Suppressor macrophage treated with lipopolysaccharide for 1 hour (primary cell): Measurements from ENCODE around the gene STAT5A.
"Not testable (repeated sequence)": the region's sequence is repeated elsewhere in the genome, so short reads cannot be mapped to it uniquely, and the experiment has no call there.

Experiments
- DNase-seq, 3 donors: peaks; one replicate each; pipeline ENCODE4 v3.0.0-alpha.2; 2020 to 2022

The STAT5A gene

DNA sequence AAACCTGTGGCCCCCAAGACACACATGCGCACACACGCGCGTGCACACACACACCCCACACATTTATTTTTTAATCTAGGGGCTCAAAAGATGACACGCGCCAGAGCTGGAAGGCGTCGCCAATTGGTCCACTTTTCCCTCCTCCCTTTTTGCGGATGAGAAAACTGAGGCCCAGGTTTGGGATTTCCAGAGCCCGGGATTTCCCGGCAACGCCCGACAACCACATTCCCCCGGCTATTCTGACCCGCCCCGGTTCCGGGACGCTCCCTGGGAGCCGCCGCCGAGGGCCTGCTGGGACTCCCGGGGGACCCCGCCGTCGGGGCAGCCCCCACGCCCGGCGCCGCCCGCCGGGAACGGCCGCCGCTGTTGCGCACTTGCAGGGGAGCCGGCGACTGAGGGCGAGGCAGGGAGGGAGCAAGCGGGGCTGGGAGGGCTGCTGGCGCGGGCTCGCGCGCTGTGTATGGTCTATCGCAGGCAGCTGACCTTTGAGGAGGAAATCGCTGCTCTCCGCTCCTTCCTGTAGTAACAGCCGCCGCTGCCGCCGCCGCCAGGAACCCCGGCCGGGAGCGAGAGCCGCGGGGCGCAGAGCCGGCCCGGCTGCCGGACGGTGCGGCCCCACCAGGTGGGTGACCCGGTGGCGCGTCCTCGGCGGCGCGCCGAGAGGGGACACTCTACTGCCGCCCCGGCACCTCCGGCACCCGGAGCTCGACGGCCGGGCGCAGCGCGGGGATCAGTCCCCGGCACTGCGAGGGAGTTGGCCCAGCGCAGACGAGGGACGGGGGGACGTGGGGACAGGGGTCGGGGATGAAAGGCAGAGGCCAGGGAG, at the start of gene STAT5A:
Gene STAT5A (plus strand): TSS at position 522 of the 826 bp plus-strand sequence. CDS start 914 bp downstream, outside the sequence.
- peak; percentile 91 to 97 (median 96) for DNase-seq

DNA sequence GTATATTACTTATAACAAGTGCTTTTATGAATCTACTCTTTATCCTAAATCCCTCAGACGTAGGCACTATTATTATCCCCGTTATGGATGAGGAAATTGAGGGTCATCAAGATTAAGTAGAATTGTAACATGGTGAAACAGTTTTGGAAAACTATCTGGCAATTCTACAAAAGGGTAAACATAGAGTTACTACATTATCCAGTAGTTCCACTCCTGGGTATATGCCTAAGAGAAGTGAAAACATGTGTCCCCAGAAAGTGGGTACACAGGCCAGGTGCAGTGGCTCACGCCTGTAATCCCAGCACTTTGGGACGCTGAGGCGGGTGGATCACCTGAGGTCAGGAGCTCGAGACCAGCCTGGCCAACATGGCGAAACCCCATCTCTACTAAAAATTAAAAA, 48.7 kb upstream of the STAT5A start:
- DNase-seq, result not testable (repeated sequence)

DNA sequence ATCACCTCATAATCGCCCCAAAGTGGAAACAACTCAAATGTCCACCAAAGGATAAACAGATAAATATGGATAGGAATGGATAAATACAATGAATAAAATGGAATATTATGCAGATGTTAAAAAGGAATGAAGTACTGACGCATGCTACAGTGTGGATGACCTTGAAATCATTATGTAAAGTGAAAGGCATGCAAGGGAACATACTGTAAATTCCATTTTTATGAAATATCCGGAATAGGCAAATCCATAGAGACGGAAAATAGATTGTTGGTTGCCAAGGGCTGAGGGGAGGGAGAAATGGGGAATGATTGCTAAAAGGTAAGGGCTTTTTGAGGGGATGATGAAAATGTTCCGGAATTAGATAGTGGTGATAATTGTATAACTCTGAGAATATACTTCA, 48.1 kb upstream of the STAT5A start:
- no peak for DNase-seq

DNA sequence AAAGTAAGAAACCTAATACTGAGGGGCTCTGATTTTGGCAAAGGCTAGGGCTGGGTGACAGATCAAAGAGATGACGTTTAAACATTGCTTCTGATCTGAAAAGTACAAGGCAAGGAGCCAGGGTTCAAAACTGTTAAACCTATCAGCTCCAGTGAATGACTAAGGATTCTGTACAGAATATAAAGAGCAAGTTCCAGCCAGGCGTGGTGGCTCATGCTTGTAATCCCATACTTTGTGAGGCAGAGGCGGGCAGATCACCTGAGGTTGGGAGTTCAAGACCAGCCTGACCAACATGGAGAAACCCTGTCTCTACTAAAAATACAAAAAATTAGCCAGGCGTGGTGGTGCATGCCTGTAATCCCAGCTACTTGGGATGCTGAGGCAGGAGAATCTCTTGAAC, 47.4 kb upstream of the STAT5A start:
- not testable (repeated sequence) for DNase-seq

DNA sequence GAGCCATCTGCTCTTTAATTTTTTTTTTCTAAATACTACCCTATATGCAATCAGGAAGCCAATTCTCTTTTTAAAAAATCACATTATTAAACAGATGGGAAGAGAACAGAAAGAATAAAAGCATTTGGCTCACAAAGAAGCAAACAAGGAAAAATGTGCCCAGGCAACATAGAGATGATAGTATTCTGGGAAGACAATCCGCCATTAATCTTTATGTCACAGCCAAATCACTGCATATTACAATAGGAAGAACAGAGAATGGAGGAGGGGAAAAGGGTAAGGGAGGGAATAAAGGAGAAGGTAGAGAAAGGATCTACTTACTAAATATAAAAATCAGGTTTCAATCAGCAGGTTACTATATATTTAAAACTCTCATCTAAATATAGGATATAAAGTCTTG, 46.4 kb upstream of the STAT5A start:
- no peak for DNase-seq

DNA sequence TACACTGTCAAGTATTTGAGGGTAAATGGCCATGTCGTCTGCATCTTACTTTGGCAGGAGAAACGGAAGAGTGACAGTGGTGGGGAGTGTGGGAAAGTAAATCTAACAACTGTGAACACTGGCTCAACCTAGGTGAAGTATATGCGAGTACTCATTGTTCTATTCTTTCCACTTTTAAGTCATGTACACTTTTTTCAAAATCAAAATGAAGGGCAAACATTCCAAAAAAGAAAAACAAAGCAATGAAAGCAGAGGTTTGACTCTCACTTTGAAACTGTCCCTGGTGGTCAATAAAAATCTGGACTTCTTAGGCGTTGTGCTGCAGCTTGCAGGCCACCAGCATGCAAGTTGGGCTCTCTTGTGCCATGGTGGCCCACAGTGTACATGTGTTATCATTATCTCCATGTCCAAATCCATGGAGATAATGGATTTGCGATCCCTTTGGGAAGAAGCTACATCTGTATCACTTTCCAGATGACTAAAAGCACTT, 44.8 kb upstream of the STAT5A start:
- DNase-seq, result no peak

DNA sequence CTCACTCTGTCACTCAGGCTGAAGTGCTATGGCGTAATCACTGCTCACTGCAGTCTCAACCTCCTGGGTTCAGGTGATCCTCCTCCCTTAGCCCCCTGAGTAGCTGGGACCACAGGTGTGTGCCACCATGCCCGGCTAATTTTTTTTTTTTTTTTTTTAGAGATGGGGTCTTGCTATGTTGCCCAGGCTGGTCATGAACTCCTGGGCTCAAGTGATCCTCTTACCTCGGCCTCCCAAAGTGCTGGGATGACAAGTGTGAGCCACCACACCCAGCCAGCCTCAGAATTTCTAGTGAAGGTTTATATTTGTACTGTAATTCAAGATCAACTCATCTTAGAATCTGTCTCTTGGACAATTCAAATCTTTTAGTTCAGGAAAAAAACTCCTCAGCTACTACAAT, 44.2 kb upstream of the STAT5A start:
- not testable (repeated sequence) for DNase-seq

DNA sequence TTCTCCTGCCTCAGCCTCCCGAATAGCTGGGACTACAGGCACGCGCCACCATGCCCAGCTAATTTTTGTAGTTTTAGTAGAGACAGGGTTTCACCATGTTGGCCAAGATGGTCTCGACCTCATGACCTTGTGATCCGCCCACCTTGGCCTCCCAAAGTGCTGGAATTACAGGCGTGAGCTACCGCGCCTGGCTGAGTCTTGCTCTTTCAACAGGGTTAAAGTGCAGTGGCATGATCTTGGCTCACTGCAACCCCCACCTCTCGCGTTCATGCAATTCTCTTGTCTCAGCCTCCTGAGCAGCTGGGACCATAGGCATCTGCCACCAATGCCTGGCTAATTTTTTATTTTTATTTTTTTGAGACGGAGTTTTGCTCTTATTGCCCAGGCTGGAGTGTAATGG, 43.1 kb upstream of the STAT5A start:
- not testable (repeated sequence) for DNase-seq

DNA sequence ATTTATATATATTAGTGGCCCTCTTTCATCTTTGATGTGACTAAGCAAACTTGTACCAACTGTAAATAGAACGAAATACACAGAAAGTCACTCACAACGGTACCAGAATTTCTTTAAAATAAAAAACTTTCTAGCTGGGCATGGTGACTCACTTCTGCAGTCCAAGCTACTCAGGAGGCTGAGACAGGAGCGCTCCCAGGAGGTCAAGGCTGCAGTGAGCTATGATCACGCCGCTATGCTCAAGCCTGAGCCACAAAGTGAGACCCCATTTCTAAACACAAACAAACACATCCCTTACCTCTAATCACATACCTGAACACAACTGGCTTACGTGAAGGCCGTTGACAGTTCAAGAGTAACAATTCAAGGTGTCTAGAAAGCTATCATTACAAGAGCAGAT, 41.8 kb upstream of the STAT5A start:
- DNase-seq, result peak in 1 of 3 donors; percentile 23

DNA sequence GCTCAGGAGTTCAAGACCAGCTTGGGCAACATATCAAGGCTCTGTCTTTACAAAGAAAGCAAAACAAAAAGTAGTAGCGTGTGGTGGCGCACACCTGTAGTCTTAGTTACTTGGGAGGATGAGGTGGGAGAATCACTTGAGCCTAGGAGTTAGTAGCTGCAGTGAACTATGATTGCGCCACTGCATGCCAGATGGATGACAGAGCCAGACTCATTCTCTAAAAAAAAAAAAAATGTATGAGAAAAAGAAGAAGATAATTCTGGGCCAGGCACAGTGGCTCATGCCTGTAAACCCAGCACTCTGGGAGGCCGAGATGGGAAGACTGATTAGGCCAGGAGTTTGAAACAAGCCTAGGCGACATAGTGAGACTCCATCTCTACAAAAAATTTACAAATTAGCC, 40.6 kb upstream of the STAT5A start:
- DNase-seq, result peak; percentile 17 to 43 (median 33)

DNA sequence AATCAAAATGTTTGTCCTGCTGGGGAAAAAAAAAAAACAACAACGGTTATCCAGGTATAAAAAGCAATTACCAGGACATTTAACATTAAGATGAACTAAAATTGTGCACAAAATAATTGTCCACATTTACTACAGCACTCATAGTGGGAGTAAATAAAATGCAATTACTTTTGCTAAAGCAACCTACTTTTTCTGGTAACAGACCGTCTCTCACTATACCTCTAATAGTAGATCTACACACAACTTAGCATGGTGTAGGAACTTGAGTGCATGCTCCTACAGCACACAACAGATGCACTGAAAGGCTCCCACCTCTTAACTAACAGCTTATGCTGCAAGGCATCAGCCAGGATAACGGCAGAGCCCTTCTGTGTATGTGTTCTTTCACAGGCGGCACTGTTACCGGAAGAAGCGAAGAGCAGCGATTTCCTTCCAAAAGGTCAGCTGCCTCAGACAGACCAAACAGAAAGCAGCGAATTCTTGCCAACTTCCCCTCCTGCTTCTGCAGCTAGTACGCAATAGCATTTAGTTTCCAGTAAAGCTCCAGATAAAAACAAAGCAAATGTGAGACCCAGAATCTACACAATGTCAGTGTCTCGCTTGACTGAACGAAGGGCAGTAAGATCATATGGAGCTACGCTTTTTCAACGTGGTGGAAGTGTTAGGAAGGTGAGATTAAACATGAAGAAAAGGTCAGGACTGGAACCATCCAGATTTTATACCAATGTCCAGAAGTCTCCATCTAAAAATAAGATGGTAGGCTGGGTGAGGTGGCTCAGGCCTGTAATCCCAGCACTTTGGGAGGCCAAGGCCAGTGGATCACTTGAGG, 39.7 kb upstream of the STAT5A start:
- DNase-seq, result peak; percentile 86 to 94 (median 89)

DNA sequence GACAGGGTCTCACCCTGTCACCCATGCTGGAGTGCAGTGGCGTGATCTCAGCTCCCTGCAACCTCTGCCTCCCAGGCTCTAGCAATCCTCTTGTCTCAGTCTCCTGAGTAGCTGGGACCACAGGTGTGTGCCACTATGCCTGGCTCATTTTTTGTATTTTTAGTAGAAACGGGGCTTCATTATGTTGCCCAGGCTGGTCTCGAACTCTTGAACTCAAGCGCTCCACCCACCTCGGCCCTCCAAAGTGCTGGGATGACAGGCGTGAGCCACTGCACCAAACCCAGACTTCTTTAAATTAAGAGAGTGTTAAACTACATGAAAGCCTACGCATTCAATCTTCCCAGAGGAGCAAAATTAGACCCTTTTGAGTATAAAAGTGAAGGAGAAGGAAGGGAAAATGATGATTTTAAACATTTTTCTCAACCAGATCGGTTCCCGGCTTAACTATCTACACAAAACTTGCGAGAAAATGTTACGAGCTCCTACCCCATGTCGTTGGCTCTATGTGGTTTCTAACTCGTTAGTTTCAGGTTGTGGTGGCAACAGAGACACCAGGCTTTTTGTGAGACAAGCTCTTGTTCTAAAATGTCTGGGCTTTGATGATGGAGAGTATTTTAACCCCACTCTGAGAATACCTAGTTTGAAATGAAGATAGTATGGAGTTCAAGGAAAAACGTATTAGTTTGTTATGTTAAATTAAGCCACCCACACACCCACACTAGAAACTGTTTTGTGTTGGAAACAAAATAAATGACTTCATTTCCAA, 38.4 kb upstream of the STAT5A start:
- DNase-seq, result no peak

DNA sequence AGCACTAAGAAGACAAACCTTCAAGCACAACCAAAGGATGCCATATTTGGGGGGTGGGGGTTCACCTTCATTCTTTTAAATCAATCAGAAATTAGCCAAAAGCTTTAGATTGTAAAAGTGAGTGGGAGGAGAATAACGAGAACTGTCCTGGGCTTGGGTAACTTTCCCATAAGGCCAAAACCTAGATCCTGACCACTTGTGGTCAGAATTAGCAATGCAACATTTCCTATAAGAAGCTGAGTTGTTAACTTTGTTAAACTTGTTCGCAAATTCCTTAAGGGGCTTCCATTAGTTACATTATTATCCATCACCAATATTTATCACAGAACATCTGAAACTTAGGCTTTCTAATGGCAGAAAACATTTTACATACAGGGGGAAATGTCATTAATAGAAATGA, 37.2 kb upstream of the STAT5A start:
- peak; percentile 60 to 79 (median 77) for DNase-seq

DNA sequence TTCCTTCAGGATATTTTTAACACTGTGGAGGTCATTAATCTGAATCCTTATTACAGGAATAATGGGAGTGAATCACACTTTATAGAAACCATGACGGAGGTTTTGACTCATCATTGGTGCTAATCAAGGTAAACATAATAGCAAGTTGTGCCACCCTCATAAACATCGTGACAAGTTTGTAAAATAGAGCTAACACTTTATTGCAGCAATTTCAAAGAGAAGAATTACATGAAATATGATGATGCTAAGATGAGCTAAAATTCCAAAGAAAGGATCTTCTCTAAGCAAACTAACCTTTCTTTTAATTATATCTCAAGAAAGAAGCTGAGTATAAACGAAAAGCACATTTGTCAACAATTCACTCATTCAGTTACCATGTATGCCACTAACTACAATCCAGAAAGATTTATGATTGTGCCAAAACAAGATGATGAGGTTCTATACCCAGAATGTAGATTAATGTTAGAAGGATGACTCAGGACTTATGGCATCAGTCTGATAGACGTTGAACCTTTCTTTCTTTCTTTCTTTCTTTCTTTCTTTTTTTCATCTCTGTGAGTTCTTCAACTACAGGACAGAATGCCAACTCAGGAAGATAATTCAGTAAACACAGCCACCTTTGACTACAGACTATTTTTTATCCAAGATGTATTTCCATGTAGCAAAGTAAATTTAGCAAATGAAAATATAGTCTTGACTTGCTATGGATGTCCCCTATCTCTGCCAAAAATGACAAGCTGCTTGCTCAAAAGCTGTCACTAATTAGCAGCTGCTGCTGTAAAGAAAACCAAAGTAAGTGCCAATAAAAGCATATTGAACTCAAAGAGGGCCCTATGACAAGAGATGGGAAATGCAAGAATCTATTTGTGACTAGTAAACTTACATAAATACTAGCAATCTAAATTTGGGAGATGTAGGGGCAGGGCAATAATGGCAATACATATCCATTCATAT, 35.4 kb upstream of the STAT5A start:
- DNase-seq, result no peak

DNA sequence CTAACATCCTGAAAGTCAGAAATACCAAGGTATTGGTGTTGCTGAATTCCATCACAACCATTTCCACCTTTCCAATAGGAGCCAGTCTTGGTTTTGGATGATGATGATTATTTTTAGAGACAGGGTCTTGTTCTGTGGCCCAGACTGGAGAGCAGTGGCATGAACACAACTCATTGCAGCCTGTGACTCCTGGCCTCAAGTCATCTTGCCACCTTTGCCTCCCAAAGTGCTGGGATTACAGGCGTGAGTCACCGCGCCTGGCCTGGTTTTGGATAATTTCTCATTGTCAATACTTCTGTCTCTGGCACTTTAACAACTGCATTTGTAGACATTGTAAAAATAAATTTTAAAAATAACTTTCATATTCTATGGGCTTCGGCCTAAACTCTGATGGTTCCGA, 34.7 kb upstream of the STAT5A start:
- DNase-seq, result no peak

DNA sequence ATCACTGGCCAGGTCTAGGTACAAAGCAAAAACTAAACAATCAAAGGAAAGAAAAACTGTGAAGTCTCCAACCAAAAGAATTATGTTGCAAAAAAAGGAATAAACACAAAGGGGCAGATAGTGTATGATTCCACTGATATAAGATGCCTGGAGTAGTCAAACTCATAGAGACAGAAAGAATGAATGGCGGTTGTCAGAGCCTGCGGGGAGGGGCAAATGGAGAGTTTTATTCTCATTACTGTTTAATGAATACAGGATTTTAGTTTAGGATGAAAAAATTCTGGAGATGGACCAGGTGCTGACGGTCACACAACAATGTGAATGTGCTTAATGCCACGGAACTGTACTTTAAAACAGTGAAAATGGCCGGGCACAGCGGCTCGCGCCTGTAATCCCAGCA, 32.9 kb upstream of the STAT5A start:
- no peak for DNase-seq

DNA sequence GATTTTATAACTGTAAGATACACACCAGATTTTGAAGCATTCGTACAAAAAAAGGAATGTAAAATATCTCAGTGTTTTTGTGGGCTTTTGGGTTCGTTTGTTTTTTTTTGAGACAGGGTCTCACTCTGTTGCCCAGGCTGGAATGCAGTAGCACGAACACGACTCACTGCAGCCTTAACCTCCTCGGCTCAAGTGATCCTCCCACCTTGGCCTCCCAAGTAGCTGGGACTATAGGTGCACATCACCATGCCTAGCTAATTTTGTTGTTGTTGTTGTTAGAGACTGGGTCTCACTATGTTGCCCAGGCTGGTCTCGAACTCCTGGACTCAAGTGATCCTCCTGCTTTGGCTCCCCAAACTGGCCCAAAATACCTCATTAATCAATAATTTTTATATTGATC, 28.0 kb upstream of the STAT5A start:
- no peak for DNase-seq

DNA sequence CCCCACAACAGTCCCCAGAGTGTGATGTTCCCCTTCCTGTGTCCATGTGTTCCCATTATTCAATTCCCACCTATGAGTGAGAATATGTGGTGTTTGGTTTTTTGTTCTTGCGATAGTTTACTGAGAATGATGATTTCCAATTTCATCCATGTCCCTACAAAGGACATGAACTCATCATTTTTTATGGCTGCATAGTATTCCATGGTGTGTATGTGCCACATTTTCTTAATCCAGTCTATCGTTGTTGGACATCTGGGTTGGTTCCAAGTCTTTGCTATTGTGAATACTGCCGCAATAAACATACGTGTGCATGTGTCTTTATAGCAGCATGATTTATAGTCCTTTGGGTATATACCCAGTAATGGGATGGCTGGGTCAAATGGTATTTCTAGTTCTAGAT, 23.9 kb upstream of the STAT5A start:
- not testable (repeated sequence) for DNase-seq

DNA sequence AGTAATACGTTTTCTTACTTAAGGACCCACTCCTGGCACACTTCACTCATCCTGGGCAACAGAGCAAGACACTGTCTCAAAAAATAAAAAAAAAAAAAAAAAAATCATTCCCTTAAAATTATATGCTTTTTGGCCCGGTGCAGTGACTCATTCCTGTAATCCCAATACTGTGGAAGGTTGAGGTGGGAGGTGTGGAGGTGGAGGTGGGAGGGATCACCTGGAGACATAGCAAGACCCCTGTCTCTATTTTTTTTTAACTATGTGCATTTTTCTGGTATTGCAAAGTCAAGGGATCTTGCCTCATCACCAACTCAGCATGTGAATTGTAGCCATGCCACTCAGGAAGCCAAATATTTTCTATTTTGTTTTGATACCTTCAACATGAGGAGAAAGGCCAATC, 21.8 kb upstream of the STAT5A start:
- DNase-seq, result no peak

DNA sequence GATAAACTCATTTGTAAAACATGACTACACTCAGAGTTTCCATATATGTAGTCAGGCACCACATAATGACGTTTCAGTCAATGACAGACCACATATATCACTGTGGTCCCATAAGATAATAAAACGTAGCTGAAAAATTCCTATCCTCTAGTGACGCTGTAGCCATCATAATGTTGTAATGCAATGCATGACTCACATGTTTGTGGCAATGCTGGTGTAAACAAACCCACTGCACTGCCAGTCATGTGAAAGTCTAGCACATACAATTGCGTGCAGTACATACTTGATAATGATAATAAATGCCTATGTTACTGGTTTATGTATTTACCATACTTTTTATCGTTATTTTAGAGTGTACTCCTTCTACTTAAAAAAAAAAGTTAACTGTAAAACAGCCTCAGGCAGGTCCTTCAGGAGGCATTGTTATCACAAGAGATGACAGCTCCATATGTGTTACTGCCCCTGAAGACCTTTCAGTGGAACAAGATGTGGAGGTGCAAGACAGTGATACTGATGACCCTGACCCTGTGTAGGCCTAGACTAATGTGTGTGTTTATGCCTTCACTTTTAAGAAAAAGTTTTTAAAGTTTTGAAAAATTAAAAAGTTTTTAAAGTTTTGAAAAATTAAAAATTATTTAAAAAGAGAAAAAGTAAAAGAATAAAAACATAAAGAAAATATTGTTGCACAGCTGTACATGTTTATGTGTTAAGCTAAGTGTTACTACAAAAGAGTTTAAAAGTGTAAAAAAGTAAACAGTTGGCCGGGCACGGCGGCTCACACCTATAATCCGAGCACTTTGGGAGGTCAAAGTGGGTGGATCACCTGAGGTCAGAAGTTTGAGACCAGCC, 21.2 kb upstream of the STAT5A start:
- DNase-seq, result peak; percentile 82 to 96 (median 95)

DNA sequence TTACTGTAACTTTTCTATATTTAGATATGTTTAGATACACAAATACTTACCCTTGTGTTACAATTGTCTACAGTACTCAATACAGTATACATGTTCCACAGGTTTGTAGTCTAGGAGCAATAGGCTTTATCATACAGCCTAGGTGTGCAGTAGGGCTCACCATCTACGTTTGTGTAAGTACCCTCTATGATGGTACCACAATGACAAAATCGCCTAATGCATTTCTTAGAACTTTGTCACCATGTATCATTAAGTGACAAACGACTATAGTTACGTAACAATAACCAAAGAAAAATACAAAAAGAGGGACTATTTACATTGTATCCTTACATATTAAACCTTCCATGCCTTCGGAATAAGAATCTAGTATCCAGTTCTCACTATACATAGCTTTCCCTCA, 20.1 kb upstream of the STAT5A start:
- DNase-seq, result no peak
